OCI-LY3 (cell line): Measurements from ENCODE around the gene ZNF573.

ENCODE experiments used
- EZH2phosphoT487 ChIP-seq: fragments of 200-600 bp; shearing (Covaris generic); IDR thresholded peaks from 2 replicates; pipeline ENCODE4 v1.6.1; 2018; ENCODE audit warnings: antibody characterized with exemption, mixed run types, low read depth
- TF ChIP-seq, protein P1 (sequence below): fragments of 200-600, 300-600 bp; sonication (generic); IDR thresholded peaks from 2 replicates; pipeline ENCODE4 v1.5.1; 2014; ENCODE audit warnings: antibody characterized with exemption, low read length, low read depth

DNA sequence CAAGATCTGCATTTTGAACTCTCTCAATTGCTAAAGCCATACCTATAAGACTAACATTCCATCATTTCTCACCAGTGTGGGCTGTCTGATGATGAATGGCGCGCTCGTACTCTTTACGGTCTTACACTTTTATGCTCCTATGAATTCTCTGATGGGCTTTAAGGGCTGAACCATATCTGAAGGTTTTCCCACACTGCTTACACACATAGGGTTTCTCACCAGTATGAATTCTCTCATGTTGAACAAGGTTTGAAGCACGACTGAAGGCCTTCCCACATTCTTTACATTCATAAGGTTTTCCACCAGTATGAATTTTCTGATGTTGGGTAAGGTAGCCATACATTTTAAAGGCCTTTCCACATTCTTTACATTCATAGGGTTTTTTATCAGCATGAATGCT lies 41.0 kb downstream of the ZNF573 start:
- TF ChIP-seq, protein P1, sequence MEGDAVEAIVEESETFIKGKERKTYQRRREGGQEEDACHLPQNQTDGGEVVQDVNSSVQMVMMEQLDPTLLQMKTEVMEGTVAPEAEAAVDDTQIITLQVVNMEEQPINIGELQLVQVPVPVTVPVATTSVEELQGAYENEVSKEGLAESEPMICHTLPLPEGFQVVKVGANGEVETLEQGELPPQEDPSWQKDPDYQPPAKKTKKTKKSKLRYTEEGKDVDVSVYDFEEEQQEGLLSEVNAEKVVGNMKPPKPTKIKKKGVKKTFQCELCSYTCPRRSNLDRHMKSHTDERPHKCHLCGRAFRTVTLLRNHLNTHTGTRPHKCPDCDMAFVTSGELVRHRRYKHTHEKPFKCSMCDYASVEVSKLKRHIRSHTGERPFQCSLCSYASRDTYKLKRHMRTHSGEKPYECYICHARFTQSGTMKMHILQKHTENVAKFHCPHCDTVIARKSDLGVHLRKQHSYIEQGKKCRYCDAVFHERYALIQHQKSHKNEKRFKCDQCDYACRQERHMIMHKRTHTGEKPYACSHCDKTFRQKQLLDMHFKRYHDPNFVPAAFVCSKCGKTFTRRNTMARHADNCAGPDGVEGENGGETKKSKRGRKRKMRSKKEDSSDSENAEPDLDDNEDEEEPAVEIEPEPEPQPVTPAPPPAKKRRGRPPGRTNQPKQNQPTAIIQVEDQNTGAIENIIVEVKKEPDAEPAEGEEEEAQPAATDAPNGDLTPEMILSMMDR: no peak
- TF ChIP-seq EZH2phosphoT487: no peak
